Stimulated activated naive CD4-positive, alpha-beta T cell (primary cell): ENCODE measurements around the gene GATAD2B.
A peak's percentile ranks its signal among the peaks of the same experiment; 100 is the strongest.
"Not testable (repeated sequence)": the region's sequence is repeated elsewhere in the genome, so short reads cannot be mapped to it uniquely, and the experiment has no call there.

Experiments used
- DNase-seq, 6 experiments: peaks; one replicate each; lab custom pipeline; 2025; lab: John Stamatoyannopoulos, UW

The GATAD2B gene

DNA sequence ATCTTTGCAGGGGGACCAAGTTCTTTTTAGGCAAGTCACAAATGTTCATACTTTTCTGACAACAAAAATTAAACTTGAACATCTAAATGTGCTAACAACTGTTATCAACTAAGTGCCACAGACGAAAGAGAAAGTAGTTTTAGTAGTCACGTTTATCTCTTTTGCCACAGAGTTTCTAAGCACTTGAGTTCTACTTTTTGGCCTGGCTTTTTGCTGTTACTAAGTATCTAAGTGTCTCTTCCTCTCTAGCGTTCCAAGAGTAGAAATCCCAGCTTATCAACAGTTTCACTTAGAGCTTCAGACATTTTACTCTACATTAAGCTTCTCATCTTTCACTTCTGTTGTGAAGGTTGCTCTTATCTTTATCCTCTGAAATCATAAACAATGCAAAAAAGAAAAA, 34.2 kb downstream of the GATAD2B start:
- no peak for DNase-seq

DNA sequence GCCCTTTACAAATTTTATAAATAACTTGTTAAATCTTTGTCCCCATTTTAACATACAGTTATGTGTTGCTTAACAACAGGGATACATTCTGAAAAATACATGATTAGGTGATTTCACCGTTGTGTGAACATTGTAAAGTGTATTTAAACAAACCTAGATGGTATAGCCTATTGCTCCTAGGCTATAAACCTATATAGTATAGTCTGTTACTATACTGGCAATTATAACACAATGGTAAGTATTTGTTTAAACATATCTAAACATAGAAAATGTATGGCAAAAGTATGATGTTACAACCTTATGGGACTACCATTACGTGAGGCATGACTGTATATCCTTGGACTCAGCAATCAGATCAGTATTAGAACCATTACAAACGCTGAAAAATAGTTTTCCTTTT, 36.6 kb downstream of the GATAD2B start:
- DNase-seq = no peak

DNA sequence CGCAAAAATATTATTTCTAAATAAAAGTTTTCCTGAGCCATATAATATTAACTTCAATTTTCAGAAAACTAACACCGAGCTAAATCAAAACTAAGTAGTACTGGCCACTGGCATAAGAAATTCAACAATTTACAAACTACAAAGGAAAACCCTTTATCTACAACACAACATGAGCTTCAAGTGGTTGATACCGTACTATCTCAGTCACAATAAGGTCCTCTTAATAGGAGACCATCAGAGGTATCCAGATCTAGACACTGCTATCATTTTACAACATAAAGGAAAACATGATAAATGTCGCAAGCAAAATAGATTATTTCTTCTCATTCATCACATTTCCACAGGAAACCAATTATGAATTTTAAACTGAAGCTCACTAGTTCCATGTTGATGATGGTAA, 39.5 kb downstream of the GATAD2B start:
- DNase-seq = no peak

DNA sequence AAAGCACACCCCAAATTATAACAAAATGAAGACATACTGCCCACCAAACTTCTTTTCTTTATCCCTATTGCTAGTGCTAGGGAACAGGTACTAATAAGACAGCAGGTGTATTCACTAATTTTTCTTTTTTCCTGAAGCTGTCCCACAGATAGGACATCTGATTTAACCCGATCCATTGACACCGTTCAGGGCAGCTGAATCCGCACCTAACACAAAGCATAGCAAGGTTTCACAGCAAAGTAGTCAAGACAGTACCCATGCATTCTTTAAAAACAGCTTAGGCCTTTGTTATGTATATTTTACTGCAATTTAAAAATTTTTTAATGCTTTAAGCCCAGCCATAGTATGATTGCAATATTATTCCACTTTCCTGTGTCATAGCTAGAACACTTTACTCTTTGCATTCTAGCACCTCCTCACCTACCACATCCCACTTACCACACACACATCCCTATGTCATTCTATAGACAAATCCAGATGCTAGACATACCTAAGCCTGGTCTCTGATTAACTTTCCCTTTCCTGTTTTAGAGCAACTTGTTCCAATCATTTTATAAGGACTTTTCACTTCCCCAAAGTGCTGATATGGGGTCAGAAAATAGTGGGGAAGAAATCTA, 40.4 kb downstream of the GATAD2B start:
- no peak for DNase-seq

DNA sequence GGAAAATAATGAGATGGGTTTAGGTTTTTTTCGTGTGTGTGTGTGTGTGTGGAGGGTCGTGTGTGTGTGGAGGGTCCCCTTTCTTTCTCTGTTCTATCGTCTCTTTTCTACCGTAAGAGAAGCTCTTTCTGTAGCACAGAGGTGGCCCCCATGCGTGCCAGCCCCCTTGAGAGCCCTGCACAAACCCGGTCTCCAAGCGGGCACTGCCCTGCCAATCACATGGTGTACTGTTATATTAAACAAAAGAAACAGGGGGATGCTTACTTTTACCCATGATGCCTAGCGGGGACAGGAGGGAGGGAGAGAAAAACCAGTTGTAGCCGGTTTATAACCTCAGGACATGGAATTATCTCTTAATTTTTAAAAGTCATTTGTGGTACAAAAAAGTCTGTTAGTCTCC, 41.0 kb downstream of the GATAD2B start:
- no peak for DNase-seq

DNA sequence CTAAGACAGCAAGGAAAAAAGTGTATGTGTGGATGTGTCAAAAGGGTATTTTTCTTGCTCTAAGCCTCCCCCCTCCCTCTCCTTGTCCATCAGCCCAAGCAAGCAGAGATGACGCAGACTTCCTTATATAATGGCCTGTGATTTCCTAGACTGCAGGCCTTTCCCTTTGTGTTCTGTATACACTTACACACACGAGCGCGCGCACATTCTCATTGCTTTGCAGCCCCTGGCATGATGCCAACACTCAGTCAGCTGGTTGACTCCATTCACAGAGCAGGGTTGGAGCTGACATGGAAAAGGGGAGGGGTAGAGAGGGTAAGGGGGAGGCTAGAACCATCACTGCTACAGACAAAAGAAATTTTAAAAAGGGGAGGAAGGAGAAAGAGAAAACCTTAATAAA, 41.8 kb downstream of the GATAD2B start:
- DNase-seq = peak; percentile 6 to 52 (median 30)

DNA sequence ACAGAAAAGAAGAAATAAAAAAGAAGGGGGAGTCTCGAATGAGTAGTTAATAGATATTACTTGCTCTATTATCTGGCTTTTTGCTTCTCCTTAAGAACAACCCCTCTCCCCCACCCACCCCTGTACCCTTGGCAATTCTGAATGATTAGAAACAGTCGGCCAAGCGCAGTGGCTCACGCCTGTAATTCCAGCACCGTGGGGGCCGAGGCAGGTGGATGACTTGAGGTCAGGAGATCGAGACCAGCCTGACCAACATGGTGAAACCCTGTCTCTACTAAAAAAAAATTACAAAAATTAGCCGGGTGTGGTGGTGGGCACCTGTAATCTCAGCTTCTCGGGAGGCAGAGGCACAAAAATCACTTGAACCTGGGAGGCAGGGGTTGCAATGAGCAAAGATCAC, 42.7 kb downstream of the GATAD2B start:
- DNase-seq = no peak

DNA sequence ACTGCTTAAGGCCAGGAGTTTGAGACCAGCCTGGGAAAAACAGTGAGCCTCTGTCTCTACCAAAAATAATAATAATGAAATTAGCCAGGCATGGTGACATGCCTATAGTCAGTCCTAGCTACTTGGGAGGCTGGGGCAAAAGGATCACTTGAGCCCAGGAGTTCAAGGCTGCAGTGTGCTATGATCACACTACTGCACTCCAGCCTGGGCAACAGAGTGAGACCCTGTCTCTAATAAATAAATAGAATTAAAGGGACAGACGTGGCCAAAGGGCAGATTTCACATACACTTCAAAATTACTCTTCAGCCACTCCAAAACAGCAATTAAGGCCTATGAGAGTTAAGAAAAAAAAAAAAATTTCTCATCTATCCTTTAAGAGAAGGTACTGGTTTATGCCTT, 45.7 kb downstream of the GATAD2B start:
- no peak for DNase-seq

DNA sequence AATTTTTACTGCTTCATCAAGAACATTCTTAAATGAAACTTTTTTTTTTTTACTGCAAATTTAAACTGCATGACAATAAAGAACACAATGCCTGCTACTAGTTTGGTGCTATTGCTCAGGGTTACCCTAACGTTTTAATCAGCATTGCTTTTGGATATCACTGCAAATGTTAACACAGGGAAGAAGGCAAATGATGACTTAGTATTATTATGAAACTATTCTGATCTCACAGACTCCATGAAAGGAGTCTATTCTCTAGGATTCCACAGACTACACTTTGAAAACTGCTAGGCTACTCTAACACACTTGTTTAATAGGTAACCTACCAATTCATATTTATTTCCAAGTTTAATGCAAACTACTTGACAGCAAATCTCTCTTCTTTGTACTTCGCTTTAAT, 49.8 kb downstream of the GATAD2B start:
- DNase-seq = no peak

DNA sequence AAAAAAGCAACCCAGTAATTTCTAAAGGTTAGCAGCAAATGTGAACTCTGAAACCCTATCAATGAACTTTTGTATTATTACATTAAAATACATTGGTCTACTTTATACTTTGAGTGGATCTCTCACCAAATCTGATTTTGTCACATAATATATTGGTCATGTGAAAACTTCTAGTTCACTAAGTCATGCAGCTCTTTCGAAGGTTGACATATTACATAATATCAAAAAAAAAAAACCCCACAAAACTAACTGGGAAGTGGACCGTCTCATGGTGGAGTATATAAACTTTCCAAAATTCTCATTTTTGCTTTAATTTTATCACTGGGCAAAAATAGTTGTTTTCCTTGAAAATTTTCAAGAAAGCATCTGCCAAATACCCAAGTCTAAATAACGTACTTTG, 50.4 kb downstream of the GATAD2B start:
- no peak for DNase-seq

DNA sequence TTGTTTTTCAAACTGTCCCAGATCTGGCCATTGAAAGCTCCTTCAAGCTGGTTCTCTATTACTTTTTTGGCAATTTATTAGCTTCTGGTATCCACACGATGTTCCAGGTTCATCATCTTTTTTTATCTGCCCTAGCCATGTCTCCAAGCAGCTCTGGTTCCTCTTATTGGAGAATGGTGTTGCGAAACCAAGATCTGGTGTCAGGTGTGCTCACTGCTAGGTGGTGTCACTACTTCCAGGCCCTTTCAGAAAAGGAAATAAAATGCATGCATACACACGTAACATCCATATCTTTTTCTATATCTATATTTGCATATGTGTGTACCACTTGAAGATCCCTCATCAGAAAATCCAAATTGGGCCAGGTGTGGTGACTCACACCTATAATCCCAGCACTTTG, 53.3 kb downstream of the GATAD2B start:
- DNase-seq = no peak

DNA sequence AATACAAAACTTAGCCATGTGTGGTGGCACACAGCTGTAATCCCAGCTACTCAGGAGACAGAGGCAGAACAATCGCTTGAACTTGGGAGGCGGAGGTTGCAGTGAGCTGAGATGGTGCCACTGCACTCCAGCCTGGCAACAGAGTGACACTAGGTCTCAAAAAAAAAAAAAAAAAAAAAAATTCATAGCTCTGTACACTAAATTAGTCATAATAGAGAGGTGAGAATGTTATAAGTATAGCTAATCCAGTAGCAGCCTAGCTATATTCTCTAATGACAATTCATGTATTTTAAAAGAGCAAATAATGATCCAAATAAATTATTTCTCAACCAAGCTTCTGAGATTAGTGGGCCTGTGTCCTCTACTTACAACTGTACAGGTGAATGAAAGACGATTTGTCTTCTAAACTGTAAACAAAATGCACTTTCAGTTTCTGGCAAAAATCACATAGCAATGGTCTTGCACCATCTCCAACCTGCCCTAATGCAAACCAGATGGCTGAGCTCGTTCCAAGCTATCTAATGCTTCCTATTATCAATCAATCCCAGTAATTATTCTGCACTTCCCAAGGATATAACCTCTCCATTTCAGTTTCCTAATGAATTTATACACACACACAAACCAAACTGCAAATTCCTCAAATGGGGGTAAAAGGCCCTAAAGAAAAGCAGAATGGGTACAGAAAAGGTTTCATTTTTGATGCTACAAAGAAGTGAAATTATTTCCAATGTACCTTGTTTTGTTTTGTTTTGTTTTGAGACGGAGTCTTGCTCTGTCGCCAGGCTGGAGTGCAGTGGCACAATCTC, 56.5 kb downstream of the GATAD2B start:
- DNase-seq = no peak

DNA sequence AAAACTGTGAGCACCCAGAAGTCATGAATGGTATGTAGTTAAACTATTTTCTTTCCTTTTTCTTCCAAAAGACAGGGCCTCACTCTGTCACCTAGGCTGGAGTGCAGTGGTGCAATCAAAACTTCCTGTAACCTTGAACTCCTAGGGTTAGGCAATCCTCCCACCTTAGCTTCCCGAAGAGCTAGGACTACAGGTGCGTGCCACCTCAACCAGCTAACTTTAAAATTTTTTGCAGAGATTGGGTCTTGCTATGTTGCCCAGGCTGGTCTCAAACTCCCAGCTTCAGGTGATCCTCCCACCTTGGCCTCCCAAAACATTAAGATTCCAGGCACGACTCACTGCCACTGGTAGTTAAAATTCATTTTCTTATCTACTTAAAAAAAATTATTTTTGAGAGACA, 62.5 kb downstream of the GATAD2B start:
- DNase-seq = no peak

DNA sequence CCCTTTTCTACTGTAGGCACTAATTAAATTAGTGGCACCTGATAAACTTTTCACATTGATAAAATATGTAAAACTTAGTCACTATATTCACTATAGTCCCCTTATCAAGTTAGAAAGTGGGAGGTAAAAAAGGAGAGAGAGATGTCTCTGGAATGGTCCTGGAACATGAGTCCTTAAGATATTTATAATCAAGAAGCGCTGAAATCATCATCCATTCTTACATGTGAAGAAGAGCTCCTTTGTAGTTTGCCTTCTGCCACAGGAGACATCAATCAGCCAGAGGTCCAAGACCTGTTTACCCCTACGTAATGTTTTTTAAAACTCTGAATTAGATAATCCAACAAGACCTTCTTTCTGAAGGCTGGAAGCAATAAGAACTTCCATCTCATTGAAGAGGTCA, 65.3 kb downstream of the GATAD2B start:
- no peak for DNase-seq

DNA sequence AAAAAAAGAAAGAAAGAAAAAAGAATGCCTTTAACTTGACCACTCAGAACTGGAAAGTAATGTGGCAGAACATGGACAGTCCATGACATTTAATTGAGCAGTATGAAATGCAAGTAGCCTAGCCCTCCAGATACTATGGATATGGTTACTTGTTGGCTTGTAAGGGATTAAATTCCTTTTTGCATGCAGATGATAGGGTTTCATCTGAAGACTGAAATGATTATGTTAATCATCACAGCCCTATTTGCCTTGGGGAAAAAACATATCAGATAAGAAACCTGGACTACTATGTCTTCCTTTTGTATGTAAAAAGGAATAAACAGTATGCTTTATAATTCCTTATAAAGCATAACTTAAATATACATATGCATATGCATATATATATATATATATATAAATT, 66.0 kb downstream of the GATAD2B start:
- no peak for DNase-seq

DNA sequence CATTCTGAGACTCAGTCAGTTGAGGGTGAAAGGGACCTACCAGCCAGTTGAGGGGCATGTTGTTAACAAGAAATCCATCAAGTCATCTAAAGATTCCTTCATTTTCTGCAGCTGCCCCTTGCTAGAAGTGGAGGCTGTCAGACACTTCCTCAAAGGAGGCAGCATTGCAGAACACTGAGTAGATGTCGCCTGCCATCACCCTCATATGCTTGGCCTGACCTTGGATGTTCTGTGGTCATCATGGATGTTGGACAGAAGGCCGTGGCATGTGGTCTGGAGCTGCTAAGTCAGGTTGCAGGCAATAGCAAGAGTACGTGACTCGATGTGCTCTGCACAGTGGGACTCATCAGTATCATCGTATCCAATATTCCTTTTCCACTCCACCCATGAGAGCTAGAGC, 70.6 kb downstream of the GATAD2B start:
- no peak for DNase-seq

DNA sequence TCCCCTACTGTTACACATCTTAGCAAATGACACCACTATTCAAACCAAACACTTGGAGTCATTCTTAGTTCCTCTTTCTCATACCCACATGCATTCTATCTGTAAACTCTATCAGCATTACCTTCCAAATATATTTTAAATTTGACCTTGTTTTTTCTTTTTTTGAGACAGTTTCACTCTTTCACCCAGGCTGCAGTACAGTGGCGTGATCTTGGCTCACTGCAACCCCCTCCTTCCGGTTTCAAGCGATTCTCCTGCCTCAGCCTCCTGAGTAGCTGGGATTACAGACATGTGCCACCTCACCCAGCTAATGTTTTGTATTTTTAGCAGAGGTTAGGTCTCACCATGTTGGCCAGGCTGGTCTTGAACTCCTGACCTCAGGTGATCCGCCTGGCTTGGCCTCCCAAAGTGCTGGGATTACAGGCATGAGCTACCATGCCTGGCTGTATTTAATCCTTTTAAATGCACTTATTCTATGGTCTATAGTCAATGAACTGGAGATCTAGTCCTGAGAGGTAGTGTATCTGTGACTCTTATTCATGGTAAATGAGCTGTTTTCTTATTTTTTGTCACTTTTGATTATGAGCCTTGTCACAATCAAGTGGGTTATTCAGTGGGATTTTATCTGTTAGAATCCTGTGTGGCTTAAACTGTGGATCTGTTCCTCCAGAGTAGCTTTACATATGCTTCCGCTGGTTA, 73.1 kb downstream of the GATAD2B start:
- no peak for DNase-seq

DNA sequence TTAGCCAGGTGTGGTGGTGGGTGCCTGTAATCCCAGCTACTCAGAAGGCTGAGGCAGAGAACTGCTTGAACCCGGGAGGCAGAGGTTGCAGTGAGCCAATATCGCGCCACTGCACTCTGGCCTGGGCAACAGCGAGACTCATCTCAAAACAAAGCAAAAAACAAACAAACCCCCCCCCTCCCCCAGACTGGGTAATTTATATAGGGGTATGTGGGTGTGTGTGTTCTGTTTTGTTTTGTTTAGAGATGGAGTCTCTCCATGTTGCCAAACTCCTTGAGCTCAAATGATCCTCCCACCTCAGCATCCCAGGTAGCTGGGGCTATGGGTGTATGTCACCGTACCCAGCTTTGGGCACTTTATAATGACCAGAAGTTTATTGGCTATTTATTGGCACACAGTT, 74.0 kb downstream of the GATAD2B start:
- no peak for DNase-seq

DNA sequence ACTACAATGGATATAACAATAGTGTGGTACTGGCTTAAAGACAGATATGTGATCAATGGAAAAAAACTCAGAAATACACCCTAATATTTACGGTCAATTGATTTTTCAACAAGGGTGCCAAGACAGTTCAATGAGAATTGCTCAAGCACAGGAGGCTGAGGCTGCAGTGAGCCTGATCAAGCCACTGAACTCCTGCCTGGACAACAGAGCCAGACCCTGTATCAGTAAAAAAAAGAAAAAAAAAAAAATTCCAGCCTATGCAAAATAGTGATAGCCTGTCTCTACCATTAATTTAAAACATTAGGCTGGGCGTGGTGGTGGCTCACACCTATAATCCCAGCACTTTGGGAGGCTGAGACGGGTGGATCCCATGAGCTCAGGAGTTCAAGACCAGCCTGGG, 77.6 kb downstream of the GATAD2B start:
- no peak for DNase-seq

DNA sequence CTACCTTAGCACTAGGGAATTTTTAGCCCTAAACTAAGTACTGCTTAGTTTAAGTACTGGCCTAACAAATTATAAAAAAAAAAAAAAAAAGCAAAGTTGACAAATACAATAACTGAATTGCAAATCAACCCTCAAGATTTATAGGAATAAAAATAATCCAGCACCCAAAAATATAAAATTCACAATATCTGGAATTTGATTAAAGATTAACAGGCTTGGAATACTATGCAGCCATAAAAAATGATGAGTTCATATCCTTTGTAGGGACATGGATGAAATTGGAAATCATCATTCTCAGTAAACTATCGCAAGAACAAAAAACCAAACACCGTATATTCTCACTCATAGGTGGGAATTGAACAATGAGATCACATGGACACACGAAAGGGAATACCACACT, 78.4 kb downstream of the GATAD2B start:
- not testable (repeated sequence) for DNase-seq

DNA sequence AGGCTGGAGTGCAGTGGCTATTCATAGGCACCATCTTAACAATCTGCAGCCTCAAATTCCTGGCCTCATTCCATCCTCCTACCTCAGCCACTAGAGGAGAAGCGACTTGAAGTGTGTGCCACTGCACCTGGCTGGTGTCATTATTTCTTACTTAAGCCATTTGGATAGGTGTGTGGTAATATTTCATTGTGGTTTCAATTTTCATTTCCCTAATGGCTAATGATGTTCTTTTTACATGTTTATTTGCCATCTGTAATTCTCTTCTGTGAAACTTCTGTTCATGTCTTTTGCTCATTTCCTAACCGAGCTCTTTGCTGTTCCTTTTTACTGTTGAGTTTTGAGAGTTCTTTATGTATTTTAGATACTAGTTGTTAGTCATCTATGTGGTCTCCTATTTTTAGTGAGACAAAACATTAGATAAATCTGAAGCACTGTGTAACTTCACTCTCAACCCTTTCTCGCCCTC, 80.7 kb downstream of the GATAD2B start:
- no peak for DNase-seq

DNA sequence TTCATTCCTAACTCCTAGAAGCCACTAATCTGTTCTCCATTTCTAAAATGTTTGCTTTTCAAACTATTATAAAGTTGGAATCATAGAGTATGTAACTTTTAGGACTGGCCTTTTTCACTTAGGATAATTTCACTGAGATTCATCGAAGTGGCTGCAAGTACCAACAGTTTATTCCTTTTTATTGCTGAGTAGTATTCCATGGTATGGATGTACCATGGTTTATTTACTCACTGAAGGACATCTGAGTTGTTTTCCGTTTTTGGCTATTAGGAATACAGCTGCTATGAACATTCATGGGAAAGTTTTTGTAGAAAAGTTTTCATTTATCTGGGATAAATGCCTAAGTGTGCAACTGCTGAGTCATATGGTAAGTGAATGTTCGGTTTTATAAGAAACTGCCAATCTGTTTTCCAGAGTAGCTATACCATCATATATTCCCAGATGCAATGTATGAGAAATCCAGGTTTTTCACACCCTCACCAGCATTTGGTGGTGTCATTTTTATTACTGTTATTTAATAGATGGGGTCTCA, 81.2 kb downstream of the GATAD2B start:
- no peak for DNase-seq

DNA sequence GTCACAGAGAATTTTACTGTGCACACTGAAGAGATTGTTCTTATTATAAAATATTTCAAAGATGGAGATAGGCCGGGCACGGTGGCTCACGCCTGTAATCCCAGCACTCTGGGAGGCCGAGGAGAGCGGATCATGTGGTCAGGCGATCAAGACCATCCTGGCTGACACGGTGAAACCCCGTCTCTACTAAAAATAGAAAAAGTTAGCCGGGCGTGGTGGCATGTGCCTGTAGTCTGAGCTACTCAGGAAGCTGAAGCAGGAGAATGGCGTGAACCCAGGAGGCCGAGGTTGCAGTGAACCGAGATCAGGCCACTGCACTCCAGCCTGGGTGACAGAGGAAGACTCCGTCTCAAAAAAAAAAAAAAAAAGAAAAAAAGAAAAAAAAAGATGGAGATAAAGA, 82.0 kb downstream of the GATAD2B start:
- DNase-seq = not testable (repeated sequence)
